B cell (primary cell): ENCODE measurements around the gene MTFMT. TPM values are rescaled to one million over a fixed set of nuclear protein-coding genes. Genes with fewer than 3 reads are reported as not detected.

Experiments used
- ATAC-seq: fragments of 200-7000 bp; cut with Tn5 transposase; one replicate; pipeline ENCODE4 v1.10.0; 2021; ENCODE audit warnings: low read depth, mild to moderate bottlenecking, moderate number of reproducible peaks, moderate library complexity
- CTCF ChIA-PET: fragments of 350-600 bp; sonication (Branson Sonifier 250); formaldehyde crosslinking; loops from one replicate; lab custom pipeline; 2021; ENCODE audit warnings: antibody characterized with exemption, inconsistent platforms; lab: Charles Lee
- POLR2A ChIA-PET: fragments of 350-600 bp; sonication (Branson Sonifier 250); formaldehyde crosslinking; loops from one replicate; lab custom pipeline; 2021; ENCODE audit warnings: antibody characterized with exemption; lab: Charles Lee
- DNase-seq: peaks from one replicate; pipeline ENCODE4 v3.0.0; 2013
- H2AFZ ChIP-seq: 2 replicates; pipeline ENCODE4 v1.6.1; 2012; ENCODE audit warnings: mild to moderate bottlenecking, low read depth, low read length; ENCODE audit not compliant: insufficient read depth, poor library complexity, severe bottlenecking
- H3K27ac ChIP-seq, 2 donors: 1 replicate in 1 of 2; 2 replicates in 1 of 2; pipeline ENCODE4 v1.5.1; 2012 to 2013; ENCODE audit warnings: low read length in 2 of 2, mild to moderate bottlenecking in 2 of 2, moderate library complexity in 1 of 2
- H3K27me3 ChIP-seq, 4 experiments: fragments of 200-600 bp in 1 of 4; sonication (generic) in 1 of 4; replicated peaks in 1 of 4; 1 replicate in 2 of 4; 2 replicates in 2 of 4; pipeline versions ENCODE4 v1.6.1 to v1.7.0; 2013 to 2016; ENCODE audit warnings: low read length in 3 of 4, mild to moderate bottlenecking in 2 of 4, mixed read lengths in 1 of 4, moderate library complexity in 1 of 4; ENCODE audit not compliant: insufficient read depth in 4 of 4, control insufficient read depth in 3 of 4; ENCODE audit errors: control extremely low read depth in 1 of 4
- H3K36me3 ChIP-seq, 2 experiments: replicated peaks in 1 of 2; 1 replicate in 1 of 2; 2 replicates in 1 of 2; pipeline versions ENCODE4 v1.6.1 to v1.7.1; 2013; ENCODE audit warnings: low read length in 1 of 2; ENCODE audit not compliant: insufficient read depth in 2 of 2, control insufficient read depth in 1 of 2; ENCODE audit errors: control extremely low read depth in 1 of 2, extremely low read depth in 1 of 2
- H3K4me1 ChIP-seq, 2 donors: fragments of 200-600 bp in 1 of 2; sonication (generic) in 1 of 2; 1 replicate in 1 of 2; 2 replicates in 1 of 2; pipeline versions ENCODE4 v1.5.1 to v1.6.1; 2013 to 2017; ENCODE audit warnings: low read length in 2 of 2; ENCODE audit not compliant: control insufficient read depth in 2 of 2, insufficient read depth in 2 of 2
- H3K4me2 ChIP-seq: replicated peaks from 2 replicates; pipeline ENCODE3; 2012; ENCODE audit warnings: mild to moderate bottlenecking, low read depth, low read length; ENCODE audit not compliant: poor library complexity, severe bottlenecking
- H3K4me3 ChIP-seq, 5 experiments: fragments of 200-600 bp in 1 of 5; sonication (generic) in 1 of 5; 1 replicate in 3 of 5; 2 replicates in 2 of 5; pipeline versions ENCODE4 v1.5.1 to v1.7.0; 2011 to 2016; ENCODE audit warnings: low read length in 4 of 5, mild to moderate bottlenecking in 4 of 5, low read depth in 2 of 5, control low read depth in 1 of 5, moderate library complexity in 1 of 5; ENCODE audit not compliant: insufficient read depth in 1 of 5; ENCODE audit errors: control extremely low read depth in 1 of 5, extremely low read depth in 1 of 5
- H3K79me2 ChIP-seq: fragments of 200-600 bp; sonication (generic); one replicate; pipeline ENCODE4 v1.6.0; 2016; ENCODE audit warnings: low read length; ENCODE audit not compliant: control insufficient read depth, insufficient read depth
- H3K9ac ChIP-seq: fragments of 200-600 bp; sonication (generic); 2 replicates; pipeline ENCODE4 v1.6.1; 2017; ENCODE audit warnings: mild to moderate bottlenecking, low read length, moderate library complexity
- H3K9me3 ChIP-seq, 3 donors: one replicate each; pipeline versions ENCODE4 v1.6.1 to v1.7.1; 2013; ENCODE audit warnings: low read length in 2 of 3; ENCODE audit not compliant: control insufficient read depth in 2 of 3, insufficient read depth in 1 of 3; ENCODE audit errors: control extremely low read depth in 1 of 3
- H4K20me1 ChIP-seq: 2 replicates; pipeline ENCODE4 v1.6.0; 2012; ENCODE audit warnings: mild to moderate bottlenecking, low read length; ENCODE audit not compliant: insufficient read depth, control insufficient read depth, poor library complexity, severe bottlenecking
- H3K27ac Mint-ChIP-seq: one replicate; pipeline ENCODE4 v1.8.0; 2021; ENCODE audit warnings: mixed read lengths
- H3K27me3 Mint-ChIP-seq: one replicate; pipeline ENCODE4 v1.8.0; 2021; ENCODE audit warnings: mixed read lengths
- H3K4me1 Mint-ChIP-seq: one replicate; pipeline ENCODE4 v1.8.0; 2021; ENCODE audit warnings: mixed read lengths
- H3K4me3 Mint-ChIP-seq: one replicate; pipeline ENCODE4 v1.8.0; 2021; ENCODE audit warnings: mixed read lengths
- H3K9me3 Mint-ChIP-seq: one replicate; pipeline ENCODE4 v1.8.0; 2022; ENCODE audit warnings: mixed read lengths; ENCODE audit not compliant: insufficient read depth
- EZH2 ChIP-seq: IDR thresholded peaks from 2 replicates; pipeline ENCODE4 v1.6.1; 2012; ENCODE audit warnings: borderline replicate concordance, low read depth, mild to moderate bottlenecking, moderate library complexity, low read length; ENCODE audit not compliant: insufficient read depth, poor library complexity, severe bottlenecking
- WGBS: methylation state at CpG from one replicate; pipeline ENCODE4 v1.1.5; 2013; ENCODE audit warnings: missing lambda C conversion rate; ENCODE audit not compliant: insufficient coverage; 5-methylcytosine and 5-hydroxymethylcytosine counted together
- intact Hi-C: fragments of 100-400 bp; cut with micrococcal nuclease; formaldehyde crosslinking; loops from one replicate; pipeline ENCODE4 v1.10.0; 2022
- polyA plus RNA-seq: library from polyadenylated mRNA; depleted of rRNA; stranded (reverse); fragments of >200 nt; gene quantifications from 2 replicates; pipeline ENCODE4 v1.2.3, GENCODE V29; 2012
- total RNA-seq, 2 donors: library from RNA; stranded (reverse); fragments of 120-200 nt in 1 of 2; gene quantifications; 1 replicate in 1 of 2; 2 replicates in 1 of 2; pipeline versions ENCODE4 v1.2.3 to v1.2.4, GENCODE V29; 2013 to 2022
- TF ChIP-seq, protein P1 (sequence below): fragments of 200-600 bp; IDR thresholded peaks from one replicate; pipeline ENCODE4 v1.8.0; 2022; ENCODE audit warnings: antibody characterized with exemption, mild to moderate bottlenecking

MTFMT gene
- total and polyA plus RNA-seq, 2 donors (not counting 1 experiment from before 2014, with no cell fraction given) = 10.0 to 14.3 TPM

DNA sequence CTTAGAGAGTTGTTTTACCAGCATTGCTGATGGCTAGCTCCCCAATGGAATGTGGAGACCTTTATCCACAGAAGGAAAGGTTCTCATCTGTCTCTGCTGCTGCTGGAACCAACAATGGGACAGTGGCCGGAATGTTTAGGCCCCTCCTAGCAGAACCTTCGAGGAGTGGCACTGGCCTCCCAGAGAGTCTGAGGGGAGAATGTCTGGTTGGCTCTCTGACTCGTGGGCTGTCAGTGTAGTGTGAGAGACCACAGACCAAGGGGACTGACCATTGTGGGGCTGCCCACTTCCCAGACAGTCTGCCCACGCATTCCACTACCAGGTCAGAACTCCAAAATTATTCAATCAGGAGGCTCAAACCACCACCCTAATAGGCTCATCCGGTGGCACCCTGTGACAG lies 33.3 kb upstream of the MTFMT start:
- DNase-seq (no peak), ATAC-seq (no peak)
- Histone ChIP-seq H4K20me1 (no peaks in the 10 kb centered on the region), H3K79me2 (no peaks in the 10 kb centered on the region), H3K4me1 (peaks cover 3 to 4% of the 10 kb centered on the region in 2 donors), H3K4me3 (no peak overlapping the region), H3K4me2 (no peak overlapping the region), H3K9me3 (peaks cover 0 to 4% (median 0%) of the 10 kb centered on the region in 3 donors), H3K27me3 (peaks cover 0 to 20% (median 8%) of the 10 kb centered on the region in 4 experiments), H3K9ac (no peak overlapping the region), H2AFZ (no peak overlapping the region), H3K36me3 (no peaks in the 10 kb centered on the region), H3K27ac (no peak overlapping the region)
- Mint-ChIP-seq H3K4me1 (peaks cover 4% of the 10 kb centered on the region), H3K27me3 (peaks cover 23% of the 10 kb centered on the region), H3K27ac (no peak overlapping the region), H3K4me3 (no peak overlapping the region), H3K9me3 (no peaks in the 10 kb centered on the region)
- intact Hi-C loops = no loop called here
- WGBS = 87% methylated on average over 2 of the region's 5 CpGs
- TF ChIP-seq EZH2 = no peak
- TF ChIP-seq, protein P1, sequence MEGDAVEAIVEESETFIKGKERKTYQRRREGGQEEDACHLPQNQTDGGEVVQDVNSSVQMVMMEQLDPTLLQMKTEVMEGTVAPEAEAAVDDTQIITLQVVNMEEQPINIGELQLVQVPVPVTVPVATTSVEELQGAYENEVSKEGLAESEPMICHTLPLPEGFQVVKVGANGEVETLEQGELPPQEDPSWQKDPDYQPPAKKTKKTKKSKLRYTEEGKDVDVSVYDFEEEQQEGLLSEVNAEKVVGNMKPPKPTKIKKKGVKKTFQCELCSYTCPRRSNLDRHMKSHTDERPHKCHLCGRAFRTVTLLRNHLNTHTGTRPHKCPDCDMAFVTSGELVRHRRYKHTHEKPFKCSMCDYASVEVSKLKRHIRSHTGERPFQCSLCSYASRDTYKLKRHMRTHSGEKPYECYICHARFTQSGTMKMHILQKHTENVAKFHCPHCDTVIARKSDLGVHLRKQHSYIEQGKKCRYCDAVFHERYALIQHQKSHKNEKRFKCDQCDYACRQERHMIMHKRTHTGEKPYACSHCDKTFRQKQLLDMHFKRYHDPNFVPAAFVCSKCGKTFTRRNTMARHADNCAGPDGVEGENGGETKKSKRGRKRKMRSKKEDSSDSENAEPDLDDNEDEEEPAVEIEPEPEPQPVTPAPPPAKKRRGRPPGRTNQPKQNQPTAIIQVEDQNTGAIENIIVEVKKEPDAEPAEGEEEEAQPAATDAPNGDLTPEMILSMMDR = no peak
- POLR2A ChIA-PET = no interaction called here
- CTCF ChIA-PET = no interaction called here

- H3K4me3 Mint-ChIP-seq = no peak overlapping the region
- Histone ChIP-seq H3K27ac (no peak overlapping the region), H4K20me1 (no peaks in the 10 kb centered on the region), H3K9ac (no peak overlapping the region), H3K4me3 (no peak overlapping the region), H2AFZ (no peak overlapping the region), H3K4me1 (no peaks in the 10 kb centered on the region), H3K27me3 (peaks cover 0 to 14% (median 4%) of the 10 kb centered on the region in 4 experiments), H3K79me2 (no peaks in the 10 kb centered on the region), H3K9me3 (peaks cover 0 to 4% (median 0%) of the 10 kb centered on the region in 3 donors), H3K4me2 (no peak overlapping the region), H3K36me3 (no peaks in the 10 kb centered on the region)
- intact Hi-C loops = no loop called here
- no peak overlapping the region for H3K27ac Mint-ChIP-seq
- DNase-seq (no peak), ATAC-seq (no peak)
- ChIA-PET POLR2A (no interaction called here), CTCF (interaction anchor here (1.0 kb wide), 1 partner anchor 10 kb away, joined by 3 read pairs; no protein-coding TSS in a partner anchor)
- peaks cover under 1% of the 10 kb centered on the region for H3K4me1 Mint-ChIP-seq
- WGBS = 84% methylated on average over 4 of the region's 5 CpGs
- no peaks in the 10 kb centered on the region for H3K9me3 Mint-ChIP-seq
- peaks cover 19% of the 10 kb centered on the region for H3K27me3 Mint-ChIP-seq
- no peak for TF ChIP-seq EZH2
- TF ChIP-seq, protein P1 = no peak
These were observed 32.6 kb upstream of the MTFMT start for GRCh38 chr15:65062061-65062460.
